Islet of Langerhans (tissue), 1 donor: ENCODE results near the gene SAMHD1.
"Not testable (repeated sequence)": the region's sequence is repeated elsewhere in the genome, so short reads cannot be mapped to it uniquely, and the experiment has no call there.

Source experiments
- FAIRE-seq: peaks from one replicate; lab custom pipeline; 2011; peaks lifted over from hg19 to GRCh38; lab: Jason Lieb, UNC

SAMHD1 gene

DNA sequence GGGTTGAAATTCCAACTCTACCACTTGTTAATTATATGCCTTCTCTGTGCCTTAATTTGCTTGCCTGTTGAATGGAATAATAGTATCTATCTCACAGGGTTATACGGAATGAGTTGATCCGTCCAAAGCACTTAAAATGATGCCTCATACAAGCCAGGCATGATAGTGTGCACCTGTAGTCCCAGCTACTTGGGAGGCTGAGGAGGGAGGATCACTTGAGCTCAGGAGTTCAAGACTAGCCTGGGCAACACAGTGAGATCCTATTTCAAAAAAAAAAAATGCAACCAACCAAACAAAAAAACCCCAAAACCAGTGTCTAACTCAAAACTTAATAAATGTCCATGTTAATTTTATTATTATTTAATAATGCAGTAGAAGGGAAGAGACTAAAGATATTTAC is 35.3 kb downstream of the SAMHD1 start:
- no peak for FAIRE-seq

DNA sequence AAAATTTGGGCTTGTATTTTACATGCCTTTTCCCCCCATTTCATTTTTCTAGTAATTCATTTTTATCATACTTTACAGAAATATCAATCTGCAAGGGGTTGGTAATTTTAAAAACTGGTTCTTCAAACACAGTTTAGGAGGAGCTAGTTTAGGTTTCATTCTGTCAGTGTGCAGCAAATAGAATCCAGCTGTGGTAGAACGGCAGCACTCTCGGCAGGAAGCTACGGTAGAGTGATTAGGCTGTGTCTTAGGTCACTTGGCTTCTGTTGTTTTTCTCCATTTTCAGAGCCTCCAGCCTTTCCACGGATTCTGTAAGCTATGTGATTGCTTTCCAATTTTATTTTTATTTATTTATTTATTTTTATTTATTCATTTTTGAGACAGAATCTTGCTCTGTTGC is 42.9 kb downstream of the SAMHD1 start:
- FAIRE-seq = no peak

DNA sequence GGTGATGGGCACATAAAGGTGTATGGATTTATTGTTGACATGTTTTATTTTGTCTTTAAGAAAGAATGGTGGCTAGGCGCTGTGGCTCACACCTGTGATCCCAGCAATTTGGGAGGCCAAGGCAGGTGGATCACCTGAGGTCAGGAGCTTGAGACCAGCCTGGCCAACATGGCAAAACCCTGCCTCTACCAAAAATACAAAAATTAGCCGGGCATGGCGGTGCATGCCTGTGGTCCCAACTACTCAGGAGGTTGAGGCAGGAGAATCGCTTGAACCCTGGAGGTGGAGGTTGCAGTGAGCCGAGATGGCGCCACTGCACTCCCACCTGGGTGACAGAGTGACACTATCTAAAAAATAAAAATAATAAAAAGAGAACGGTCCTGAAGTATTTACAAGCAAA is 45.4 kb downstream of the SAMHD1 start:
- not testable (repeated sequence) for FAIRE-seq

DNA sequence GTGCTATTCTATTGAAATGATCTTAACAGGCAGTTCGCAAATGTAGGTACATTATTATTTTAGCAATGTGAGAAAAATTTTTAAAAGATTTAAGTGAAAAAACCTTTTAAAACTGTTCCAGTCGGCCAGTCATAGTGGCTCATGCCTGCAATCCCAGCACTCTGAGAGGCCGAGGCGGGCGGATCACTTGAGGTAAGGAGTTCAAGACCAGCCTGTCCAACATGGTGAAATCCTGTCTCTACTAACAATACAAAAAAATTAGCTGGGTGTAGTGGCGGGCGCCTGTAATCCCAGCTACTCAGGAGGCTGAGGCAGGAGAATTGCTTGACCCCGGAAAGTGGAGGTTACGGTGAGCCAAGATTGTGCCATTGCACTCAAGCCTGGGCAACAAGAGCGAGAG is 45.9 kb downstream of the SAMHD1 start:
- not testable (repeated sequence) for FAIRE-seq

DNA sequence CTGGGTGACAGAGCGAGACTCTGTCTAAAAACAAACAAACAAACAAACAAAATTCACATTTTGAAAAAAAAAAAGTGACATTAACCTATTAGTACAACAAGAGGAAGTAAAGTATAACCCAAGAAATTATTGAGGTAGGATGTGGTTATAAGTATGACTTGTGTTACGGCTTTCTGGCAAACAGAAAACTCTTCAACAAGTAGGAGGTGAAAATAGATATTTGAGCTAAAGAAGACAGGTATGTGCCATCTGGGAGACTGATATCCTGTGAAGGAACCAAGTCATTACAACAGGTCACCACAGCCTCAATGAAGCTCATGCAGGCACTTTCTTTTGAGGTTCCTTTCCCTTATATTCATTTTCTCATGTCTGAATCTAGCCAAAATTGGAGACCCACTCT is 46.8 kb downstream of the SAMHD1 start:
- FAIRE-seq = no peak

DNA sequence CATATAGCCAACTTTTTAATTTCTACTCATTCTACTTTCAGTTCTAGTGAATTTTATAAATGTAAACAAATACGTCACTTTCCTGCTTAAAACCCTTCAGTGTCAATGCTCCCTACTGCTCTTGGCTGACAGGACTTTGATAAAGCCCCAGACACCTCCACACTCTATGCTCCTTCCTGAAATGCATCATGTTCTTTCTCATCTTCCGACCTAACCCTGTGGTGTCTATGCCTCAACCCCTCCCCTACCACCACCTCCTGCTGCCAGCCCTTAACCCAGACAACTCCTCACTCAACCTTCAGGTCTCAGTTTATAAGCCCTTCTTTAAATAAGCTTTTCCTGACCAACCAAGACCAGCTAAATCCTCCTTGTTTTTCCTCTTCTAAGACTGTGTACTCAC is 56.5 kb downstream of the SAMHD1 start:
- no peak for FAIRE-seq

DNA sequence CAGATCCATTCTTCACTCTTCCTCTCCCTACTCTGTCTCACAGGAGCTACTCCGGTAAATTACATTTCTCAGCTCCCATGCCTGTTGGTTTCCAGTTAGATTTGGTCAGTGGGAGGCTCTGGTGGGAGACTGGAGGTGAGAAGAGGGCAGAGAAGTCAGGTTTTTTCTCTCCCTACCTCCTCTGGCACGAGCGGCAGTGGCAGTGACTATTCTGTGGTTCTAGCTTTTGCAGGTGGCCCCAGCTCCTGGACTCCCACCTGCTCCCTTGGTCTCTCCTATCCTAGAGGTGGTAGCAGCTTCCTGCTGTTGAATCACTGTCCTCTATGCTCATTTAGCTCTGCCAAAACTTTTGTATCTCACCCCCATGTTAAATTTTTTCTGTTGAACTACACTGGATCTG is 57.7 kb downstream of the SAMHD1 start:
- FAIRE-seq = no peak

DNA sequence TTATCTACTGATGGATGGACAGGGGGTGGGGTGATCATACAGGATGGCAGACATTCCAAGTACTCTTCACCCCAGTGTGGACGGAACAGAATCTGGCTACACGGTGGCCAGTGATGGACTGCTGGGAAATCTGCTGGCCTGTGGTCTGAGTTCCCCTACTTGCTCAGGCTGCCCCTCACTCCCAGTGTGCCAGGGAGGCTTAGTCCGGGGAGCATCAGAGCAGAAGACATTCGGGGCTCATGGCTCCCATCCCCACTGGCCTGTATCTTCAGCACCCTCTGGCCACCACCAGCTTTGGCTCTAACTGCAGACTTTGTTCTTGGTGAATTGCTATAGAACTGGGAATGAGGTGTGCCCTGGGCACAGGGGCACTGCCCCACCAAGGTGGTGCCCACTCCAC is 60.3 kb downstream of the SAMHD1 start:
- FAIRE-seq = no peak

DNA sequence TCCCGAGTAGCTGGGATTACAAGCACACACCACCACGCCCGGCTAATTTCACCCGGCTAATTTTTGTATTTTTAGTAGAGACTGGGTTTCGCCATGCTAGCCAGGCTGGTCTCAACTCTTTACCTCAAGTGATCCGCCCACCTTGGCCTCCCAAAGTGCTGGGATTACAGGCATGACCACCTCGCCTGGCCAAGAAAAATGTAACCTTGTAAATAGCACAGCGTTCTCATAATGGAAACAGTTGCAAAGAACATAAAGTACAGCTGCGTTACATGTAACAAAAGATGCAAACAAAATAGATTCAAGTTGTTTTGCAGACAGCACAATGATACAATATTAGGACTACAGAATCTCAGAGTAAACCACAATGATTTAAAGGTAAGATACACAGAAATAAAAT is 60.9 kb downstream of the SAMHD1 start:
- FAIRE-seq = no peak

DNA sequence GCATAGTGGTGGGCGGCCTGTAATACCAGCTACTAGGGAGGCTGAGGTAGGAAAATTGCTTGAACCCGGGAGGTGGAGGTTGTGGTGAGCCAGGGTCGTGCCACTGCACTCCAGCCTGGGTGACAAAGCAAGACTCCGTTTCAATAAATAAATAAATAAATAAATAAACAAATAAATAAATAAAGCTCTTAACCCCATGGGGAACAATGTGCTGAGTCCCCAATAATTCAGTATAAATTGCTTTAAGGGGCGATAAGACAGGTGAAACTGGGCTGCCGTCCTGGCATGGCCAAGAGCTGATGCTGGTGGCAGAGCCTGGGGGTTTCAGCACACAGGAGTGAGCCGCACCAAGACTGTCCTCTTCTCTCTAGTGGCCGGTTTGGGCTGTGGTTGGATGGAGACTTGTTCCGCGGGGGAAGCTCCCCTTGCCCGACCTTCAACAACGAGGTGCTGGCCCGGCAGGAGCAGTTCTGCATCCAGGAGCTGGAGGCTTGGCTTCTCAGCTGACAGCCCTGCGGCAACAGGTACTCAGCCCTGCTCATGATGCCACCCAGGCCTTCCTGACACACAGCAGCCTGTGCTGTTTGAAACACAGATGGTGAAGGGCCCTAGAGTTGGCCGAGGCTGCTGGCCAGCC is 62.5 kb downstream of the SAMHD1 start:
- no peak for FAIRE-seq

DNA sequence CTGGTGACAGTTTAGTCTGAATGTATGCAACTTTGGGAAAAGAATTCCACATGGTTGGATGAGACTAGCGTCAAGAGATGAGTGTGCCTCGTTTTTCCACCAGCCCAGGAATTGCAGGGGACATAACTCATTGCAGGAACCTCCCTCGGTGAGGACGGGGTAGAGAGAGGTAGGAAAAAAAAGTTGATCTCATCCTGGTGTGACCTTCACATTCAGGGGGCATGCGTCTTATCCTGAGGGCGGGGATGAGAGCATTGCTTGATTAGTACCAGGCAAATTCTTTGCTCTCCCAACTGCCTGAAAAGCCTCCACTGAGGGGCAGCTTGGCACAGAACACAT is 63.8 kb downstream of the SAMHD1 start:
- FAIRE-seq = no peak

DNA sequence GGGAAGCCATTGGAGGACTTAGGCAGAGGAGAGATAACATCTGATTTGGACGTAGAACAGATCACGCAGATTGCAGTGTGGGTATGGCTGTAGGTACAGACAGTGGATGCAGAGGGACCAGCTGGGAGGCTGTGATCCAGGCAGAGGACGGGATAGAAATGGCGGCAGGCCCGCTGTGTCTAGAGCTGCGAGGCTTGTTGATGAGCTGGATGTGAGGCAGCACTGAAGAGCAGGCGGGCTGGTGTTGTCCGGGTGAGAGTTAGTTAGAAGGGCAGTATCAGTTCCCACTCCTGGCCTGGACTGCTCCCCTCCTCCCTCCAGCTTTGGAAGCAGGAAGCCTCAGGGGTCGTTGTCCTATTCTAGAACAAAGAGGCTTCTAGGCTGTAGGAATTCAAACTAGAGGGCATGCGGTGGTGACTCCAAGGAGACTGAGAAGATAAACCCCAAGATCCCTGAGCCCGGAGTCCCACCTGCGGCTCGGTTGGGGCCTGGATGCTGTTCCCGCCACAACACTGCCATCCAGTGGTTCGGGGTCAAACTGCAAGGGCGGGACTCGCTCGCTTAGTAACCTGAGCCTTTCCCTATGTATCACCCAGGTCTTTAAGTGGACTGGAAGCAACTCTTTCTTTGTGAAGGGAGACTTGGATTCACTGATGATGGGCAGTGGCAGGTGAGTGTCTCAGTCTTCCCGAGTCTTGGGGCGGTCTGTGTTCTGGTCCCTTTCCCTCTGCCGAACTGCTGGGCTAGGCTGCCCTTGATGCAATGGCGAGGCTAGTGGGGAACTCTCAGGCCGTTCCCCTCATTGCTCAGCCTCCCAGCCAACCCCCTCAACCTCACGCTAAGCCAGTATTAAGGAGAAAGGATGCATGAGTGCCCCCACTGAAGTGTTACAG is 64.4 kb downstream of the SAMHD1 start:
- no peak for FAIRE-seq

DNA sequence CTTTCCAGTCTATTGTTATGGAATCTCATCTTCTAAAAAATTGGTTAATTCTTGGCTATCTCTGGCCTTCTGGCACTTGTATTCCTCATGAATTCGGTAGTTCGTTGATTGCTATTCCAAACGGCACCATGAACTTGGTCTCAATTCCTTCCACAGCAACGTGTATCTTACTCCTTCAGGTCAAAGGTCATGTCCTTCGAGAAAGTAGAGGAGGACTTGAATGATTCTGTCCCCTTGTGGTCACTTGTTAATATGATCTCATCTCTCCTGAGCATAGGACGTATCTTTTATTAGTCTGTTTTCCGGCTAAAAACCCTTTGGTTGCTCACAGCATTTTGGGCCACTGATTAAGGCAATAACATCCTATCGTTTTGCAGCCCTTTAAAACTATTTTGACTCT is 66.2 kb downstream of the SAMHD1 start:
- FAIRE-seq = no peak

DNA sequence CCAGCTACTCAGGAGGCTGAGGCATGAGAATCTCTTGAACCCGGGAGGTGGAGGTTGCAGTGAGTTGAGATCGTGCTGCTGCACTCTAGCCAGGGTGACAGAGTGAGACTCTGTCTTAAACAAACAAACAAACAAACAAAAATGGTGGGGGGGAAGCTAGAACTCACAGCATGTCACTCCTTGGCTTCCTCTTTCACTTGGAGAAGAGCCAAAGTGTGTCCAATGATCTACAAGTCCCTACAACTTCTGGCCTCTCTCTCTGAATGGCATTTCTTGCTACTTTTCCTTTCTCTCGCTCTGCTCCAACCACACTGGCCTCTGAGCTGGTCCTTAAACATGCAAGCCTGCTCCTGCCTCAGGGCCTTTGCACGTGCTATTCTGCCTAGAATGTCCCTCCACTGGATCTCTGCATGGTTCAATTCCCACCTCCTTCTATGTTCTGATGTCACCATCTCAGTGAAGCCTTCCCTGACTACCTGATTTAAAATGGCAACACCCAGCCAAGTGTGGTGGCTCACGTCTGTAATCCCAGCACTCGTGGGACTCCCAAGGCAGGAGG is 67.5 kb downstream of the SAMHD1 start:
- FAIRE-seq = no peak

DNA sequence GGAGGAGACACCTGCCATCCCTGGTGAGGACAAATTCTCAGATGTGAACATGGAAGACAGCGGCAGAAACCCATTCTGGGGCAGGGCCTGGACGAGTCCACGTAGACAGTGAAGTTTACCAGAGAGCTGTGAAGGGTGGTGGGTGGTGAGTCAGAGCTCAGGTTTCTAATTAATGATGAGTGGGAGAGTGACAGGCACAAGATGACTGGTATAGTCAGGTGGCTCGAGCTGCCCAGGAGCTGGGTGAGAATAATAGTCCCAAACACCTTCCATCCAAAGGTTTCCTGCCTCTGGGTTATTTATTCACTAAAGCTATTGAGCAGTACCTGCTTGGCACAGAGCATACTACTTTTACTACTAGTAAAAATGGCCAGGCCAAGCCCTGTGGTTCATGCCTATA is 69.6 kb downstream of the SAMHD1 start:
- no peak for FAIRE-seq

DNA sequence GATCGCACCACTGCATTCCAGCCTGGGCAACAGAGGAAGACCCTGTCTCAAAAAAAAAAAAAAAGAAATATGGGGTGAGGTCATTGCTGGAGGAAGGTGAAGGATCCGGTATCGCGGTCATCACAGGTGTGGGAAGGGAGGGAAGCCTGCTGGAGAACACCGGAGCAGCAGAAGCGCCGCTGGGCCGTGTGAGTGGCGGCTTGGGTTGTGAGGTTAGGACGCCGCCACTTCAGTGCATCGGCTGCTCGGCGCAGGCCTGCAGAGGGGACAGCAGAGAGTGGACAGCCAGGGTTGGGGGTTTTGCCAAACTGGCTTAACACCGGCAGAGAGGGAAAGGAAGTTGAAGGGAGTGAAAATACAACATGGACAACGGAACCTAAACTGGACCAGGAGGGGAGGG is 70.2 kb downstream of the SAMHD1 start:
- FAIRE-seq = no peak

DNA sequence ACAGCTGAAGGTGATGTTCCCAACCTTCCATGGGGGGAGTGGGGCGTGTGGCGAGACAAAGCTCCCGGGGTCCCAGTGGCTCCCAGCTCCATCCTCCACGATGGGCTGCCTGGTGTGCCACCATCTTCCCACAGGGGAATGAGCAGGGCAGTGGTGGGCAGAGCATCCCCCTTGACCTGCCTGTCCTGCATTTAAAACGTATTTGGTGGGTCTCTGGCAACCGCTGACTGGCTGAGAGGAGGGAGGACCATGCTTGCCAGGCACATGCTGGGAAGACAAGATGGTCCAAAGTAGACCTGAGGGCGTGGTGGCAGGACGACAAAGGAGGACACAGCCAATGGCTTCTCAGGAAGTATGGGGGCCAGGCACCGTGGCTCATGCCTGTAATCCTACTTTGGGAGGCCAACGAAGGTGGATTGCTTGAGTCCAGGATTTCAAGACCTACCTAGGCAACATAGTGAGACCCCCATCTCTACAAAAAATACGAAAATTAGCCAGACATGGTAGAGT is 70.7 kb downstream of the SAMHD1 start:
- FAIRE-seq = no peak

DNA sequence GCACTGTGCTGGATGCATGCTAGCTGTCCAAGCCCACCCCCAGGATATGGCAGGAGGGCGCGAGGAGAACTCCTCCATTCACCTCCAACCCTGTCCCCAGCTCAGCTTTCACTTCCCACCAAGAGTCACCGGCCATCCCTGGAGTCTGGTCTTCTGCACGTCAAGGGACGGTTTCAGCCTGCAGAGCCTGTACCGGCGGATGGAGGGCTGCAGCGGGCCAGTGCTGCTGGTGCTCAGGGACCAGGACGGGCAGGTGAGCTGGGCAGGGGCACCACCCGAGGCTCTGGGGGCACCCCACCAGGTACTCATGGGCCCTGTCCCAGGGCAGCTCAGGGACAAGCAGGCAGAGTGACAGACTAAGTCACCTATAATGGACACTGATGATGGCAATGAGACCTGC is 72.6 kb downstream of the SAMHD1 start:
- no peak for FAIRE-seq

DNA sequence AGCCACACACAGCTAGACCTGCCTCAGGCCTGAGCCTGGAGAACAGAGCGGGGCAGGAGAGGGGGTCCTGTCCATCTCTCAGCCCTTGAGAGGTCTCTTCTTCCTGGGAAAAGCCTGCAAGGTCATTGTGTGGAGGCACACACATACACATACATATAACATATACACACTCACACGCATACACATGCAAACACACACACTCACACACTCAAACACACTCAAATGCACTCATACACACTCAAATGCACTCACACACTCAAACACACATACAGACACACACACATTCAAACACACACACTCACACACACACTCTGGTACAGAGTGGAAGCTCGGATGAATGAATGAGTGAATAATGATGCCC is 75.1 kb downstream of the SAMHD1 start:
- FAIRE-seq = no peak

DNA sequence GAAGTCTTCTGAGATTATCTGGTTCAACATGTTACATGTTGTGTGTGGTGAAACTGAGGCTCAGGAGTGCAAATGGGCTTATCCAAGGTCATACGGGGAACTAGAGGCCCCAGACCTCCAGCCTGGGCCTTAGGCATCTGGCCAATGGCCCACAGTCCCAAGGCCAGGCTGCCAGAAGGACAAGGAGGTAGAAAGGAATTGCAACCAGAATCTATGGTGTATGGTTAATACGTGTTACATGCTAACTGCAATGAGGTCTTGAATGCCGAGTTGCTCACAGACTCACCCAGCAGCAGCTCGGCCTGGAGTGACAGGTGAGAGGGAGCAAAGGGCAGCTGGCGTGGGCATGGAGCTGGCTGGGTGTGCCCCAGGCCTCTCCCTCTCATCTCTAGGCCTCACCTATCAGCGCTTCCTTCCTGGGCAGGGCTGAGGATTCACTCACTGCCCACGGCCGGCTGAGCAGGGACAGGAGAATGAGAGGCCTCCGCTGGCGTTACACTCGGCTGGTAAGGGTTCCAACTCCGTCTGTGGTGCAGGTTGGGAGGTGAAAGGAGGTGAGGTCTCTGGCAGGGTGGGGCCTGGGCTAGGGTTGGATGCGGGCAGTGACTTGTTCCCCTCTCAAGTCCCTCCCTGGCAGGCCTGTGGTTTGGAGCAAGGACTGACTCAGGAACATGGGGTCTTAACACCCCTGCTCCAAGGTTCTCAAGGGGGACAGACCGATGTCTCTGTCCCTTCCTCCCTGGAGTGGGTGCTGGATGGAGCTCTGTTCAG is 75.6 kb downstream of the SAMHD1 start, which contains the start of gene TLDC2:
Gene TLDC2 (plus strand): TSS at position 437 of the 771 bp plus-strand sequence. CDS start 37 bp downstream, at position 474.
- no peak for FAIRE-seq

DNA sequence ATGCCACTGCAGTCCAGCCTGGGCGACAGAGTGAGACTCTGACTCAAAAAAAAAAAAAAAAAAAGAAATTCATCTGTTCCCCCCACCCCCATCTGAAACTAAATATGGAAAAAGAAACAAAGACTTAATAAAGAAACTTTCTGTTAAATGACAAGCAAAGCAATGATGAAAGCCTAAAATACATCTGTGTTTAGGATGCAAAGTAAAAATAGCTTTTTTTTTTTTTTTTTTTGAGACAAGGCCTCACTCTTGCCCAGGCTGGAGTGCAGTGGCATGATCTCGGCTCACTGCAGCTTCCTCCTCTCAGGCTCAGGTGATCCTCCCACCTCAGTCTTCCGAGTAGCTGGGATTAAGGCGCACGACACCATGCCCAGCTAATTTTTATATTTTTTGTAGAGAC is 76.4 kb downstream of the SAMHD1 start:
- not testable (repeated sequence) for FAIRE-seq

DNA sequence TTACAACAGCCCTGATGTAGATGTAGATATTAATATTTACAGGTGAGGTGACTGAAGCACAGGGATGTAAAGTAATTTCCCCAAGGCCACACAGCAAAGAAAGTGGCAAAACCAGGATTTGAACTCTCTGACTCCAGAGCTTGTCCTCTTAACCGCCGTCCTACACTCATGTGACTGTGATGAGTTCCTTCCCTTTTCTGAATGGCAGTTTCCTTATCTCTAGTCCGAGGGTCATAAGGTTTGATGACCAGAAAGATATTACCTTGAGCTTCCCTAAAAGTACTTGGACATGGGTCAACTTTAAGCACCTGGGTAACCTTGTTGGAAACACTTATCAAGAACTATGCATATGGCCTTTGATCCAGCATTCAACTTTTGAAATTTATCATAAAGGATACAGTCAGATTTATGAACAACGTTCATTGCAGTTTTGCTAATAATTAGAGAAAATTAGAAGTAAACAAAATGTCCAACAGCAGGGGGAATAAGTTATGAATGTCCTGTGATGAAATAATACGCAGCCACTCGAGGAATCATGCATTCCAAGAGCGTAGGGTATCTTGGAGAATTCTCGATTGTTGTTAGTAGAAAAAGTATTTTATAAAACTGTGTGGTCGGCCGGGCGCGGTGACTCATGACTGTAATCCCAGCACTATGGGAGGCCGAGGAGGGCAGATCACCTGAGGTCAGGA is 77.9 kb downstream of the SAMHD1 start:
- FAIRE-seq = no peak
